ENCODE results near the gene ARHGAP27.

ARHGAP27 gene

DNA sequence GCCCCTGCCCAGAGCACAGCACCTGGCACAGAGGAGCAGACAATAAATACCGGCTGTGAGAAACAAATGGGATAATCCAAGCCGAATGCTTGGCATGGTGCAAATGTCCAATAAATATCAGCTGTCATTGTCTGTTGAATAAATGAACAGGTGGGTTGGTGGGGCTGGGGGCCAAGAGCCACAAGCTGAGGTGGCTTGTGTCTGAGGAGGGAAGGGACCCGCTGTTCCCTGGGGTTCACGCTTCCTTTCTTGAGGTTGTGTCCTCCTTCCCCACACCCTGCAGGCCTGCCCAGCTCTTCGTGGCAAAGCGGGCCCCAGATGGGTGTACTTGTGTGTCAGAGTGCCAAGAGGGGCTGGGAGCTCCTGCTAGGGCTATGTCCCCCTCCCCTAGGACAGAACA lies 38.6 kb downstream of the ARHGAP27 start:
- Histone ChIP-seq H3K27ac (no peak overlapping the region), H3K4me1 (peaks cover 0 to 14% (median 9%) of the 10 kb centered on the region in 4 donors), H3K9me3 (no peaks in the 10 kb centered on the region), H3K27me3 (peaks cover 0 to 18% of the 10 kb centered on the region in 2 donors), H3K4me3 (no peak overlapping the region), H3K36me3 (peaks cover 0 to 34% (median 4%) of the 10 kb centered on the region in 3 donors)
- intact Hi-C loops (cut with DNase I; ENCODE audit: low total_unique reads): no loop called here
- DNase-seq: no peak
- no peak for TF ChIP-seq CTCF (IDR thresholded peaks at IDR 0.05)

DNA sequence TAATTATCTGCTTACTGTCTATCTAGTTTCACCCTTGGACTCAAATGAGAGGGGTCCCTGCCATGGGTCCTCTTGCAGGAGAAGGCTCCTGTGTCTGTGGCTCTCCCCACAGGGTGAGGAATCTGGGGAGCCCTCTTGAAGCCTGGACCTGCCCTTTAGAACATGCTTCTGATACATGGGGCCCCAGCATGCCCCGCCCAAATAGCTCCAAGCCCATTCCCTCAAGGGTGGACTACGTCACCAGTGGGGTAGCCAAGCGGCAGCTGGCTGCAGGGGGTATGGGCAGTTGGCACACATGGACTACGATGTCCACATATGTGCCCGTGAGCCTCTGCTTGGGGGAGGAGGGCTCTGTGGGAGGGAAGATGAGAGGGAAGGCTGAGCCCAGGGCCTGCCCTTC lies 39.3 kb downstream of the ARHGAP27 start:
- intact Hi-C loops (cut with DNase I; ENCODE audit: low total_unique reads): no loop called here
- peaks cover 0 to 14% (median 9%) of the 10 kb centered on the region in 4 donors for H3K4me1 ChIP-seq
- peaks cover 0 to 34% (median 4%) of the 10 kb centered on the region in 3 donors for H3K36me3 ChIP-seq
- no peak overlapping the region for H3K4me3 ChIP-seq
- no peak for DNase-seq
- no peak overlapping the region for H3K27ac ChIP-seq
- no peaks in the 10 kb centered on the region for H3K9me3 ChIP-seq
- peaks cover 0 to 25% of the 10 kb centered on the region in 2 donors for H3K27me3 ChIP-seq
- TF ChIP-seq CTCF (IDR thresholded peaks at IDR 0.05): no peak

DNA sequence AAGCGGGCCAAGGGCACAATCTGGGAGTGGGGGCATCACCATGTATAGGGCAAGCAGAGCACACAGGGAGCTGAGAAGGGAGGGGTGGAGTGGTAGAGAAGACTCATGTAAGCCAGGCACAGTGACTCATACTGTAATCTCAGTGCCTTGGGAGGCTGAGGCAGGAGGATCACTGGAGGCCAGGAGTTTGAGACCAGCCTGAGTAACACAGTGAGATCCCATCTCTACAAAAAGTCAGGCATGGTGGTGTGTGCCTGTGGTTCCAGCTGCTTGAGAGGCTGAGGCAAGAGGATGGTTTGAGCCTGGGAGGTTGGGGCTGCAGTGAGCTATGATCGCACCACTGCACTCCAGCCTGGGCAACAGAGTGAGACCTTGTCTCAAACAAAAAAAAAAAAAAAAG lies 40.8 kb downstream of the ARHGAP27 start:
- Histone ChIP-seq H3K36me3 (peaks cover 0 to 22% (median 4%) of the 10 kb centered on the region in 3 donors), H3K9me3 (no peaks in the 10 kb centered on the region), H3K27ac (no peak overlapping the region), H3K4me1 (peaks cover 0 to 14% (median 9%) of the 10 kb centered on the region in 4 donors), H3K27me3 (peaks cover 0 to 34% of the 10 kb centered on the region in 2 donors), H3K4me3 (no peak overlapping the region)
- intact Hi-C loops (cut with DNase I; ENCODE audit: low total_unique reads): no loop called here
- no peak for DNase-seq
- no peak for TF ChIP-seq CTCF (IDR thresholded peaks at IDR 0.05)

GRCh38 chr17:45391291-45391690 lies 41.4 kb downstream of the ARHGAP27 start:
- H3K4me3 ChIP-seq: no peak overlapping the region
- H3K27ac ChIP-seq: no peak overlapping the region
- intact Hi-C loops (cut with DNase I; ENCODE audit: low total_unique reads): no loop called here

DNA sequence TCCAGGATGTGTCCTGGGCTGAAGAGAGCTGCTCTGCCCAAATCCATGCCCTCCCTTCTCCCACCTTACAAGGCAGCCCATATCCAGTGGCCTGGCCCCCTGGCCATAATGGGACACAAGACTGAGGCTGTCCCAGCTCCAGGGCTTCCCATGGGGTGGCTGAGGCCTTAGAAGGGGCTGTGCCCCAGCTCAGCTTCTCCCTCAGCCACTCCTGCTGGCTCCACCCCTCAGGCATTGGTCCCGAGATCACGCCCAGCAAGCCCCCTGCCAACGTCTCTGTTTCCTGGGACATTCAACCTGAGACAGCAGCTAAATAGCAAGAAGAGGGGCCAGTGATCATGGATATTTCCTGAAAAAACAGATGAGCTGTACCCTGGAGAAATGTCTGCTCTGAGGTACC lies 43.3 kb downstream of the ARHGAP27 start:
- Histone ChIP-seq H3K27ac (no peak overlapping the region), H3K4me1 (peaks cover 0 to 7% (median 3%) of the 10 kb centered on the region in 4 donors), H3K9me3 (no peaks in the 10 kb centered on the region), H3K36me3 (peaks cover 0 to 6% (median 0%) of the 10 kb centered on the region in 3 donors), H3K4me3 (no peak overlapping the region), H3K27me3 (peaks cover 0 to 36% of the 10 kb centered on the region in 2 donors)
- TF ChIP-seq CTCF (IDR thresholded peaks at IDR 0.05): no peak
- intact Hi-C loops (cut with DNase I; ENCODE audit: low total_unique reads): no loop called here
- no peak for DNase-seq

More at GRCh38 chr17:45391291-45391690, 41.4 kb downstream of the ARHGAP27 start:
- peaks cover 0 to 15% (median 0%) of the 10 kb centered on the region in 3 donors for H3K36me3 ChIP-seq
- no peaks in the 10 kb centered on the region for H3K9me3 ChIP-seq
- H3K4me1 ChIP-seq: peaks cover 0 to 14% (median 9%) of the 10 kb centered on the region in 4 donors
- no peak for TF ChIP-seq CTCF (IDR thresholded peaks at IDR 0.05)
- DNase-seq: no peak
- H3K27me3 ChIP-seq: peaks cover 0 to 34% of the 10 kb centered on the region in 2 donors

Data from tibial artery (tissue), 4 donors.